Suprapubic skin (tissue), 3 donors: Measurements from ENCODE around the gene SECTM1.

Experiments
- POLR2A ChIP-seq, 2 donors: fragments of 450-650 bp; IDR thresholded peaks; one replicate each; pipeline ENCODE4 v1.6.1; 2017; ENCODE audit warnings: antibody characterized with exemption in 2 of 2, mild to moderate bottlenecking in 2 of 2, moderate library complexity in 2 of 2
- TF ChIP-seq, protein P1 (sequence below), 2 donors: fragments of 200-600 bp in 1 of 2; fragments of 450-650 bp in 1 of 2; sonication (generic) in 1 of 2; IDR thresholded peaks; one replicate each; pipeline ENCODE4 v1.5.1; 2016 to 2019; ENCODE audit warnings: antibody characterized with exemption in 2 of 2, mild to moderate bottlenecking in 1 of 2, moderate library complexity in 1 of 2

DNA sequence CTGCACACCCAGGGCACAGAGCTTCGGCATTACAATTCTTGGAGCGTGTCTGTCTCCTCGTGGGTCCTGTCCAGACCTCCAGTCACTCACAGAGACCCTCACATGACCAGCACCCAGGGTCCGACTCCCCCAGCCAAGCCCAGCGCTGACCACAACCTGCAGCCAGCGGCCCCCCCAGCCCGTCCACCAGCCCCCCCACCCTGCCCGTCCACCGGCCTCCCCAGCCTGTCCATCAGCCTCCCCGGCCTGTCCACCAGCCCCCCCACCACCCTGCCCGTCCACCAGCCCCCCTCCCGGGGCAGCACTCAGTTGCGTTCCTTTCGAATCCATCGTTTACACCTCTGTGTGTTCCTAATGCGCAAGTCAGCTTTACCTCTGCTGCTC lies 5.8 kb downstream of the SECTM1 start:
- TF ChIP-seq, protein P1, sequence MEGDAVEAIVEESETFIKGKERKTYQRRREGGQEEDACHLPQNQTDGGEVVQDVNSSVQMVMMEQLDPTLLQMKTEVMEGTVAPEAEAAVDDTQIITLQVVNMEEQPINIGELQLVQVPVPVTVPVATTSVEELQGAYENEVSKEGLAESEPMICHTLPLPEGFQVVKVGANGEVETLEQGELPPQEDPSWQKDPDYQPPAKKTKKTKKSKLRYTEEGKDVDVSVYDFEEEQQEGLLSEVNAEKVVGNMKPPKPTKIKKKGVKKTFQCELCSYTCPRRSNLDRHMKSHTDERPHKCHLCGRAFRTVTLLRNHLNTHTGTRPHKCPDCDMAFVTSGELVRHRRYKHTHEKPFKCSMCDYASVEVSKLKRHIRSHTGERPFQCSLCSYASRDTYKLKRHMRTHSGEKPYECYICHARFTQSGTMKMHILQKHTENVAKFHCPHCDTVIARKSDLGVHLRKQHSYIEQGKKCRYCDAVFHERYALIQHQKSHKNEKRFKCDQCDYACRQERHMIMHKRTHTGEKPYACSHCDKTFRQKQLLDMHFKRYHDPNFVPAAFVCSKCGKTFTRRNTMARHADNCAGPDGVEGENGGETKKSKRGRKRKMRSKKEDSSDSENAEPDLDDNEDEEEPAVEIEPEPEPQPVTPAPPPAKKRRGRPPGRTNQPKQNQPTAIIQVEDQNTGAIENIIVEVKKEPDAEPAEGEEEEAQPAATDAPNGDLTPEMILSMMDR (IDR thresholded peaks at IDR 0.05), result no peak
- TF ChIP-seq POLR2A (IDR thresholded peaks at IDR 0.05), result no peak
